Upper lobe of left lung (tissue), 6 donors: ENCODE data around the gene SORCS3. TPM values are rescaled to one million over a fixed set of nuclear protein-coding genes. Genes with fewer than 3 reads are reported as not detected.

Source experiments
- ATAC-seq, 2 donors: fragments of 200-7000 bp; cut with Tn5 transposase; one replicate each; pipeline ENCODE4 v1.9.1; 2022; ENCODE audit warnings: mild to moderate bottlenecking in 2 of 2, moderate library complexity in 2 of 2; ENCODE audit not compliant: low FRiP score in 2 of 2
- DNase-seq, 2 donors: peaks; one replicate each; pipeline ENCODE4 v3.0.0-alpha.2; 2019 to 2020
- H3K27ac ChIP-seq, 4 donors: fragments of 200-600 bp; sonication (generic); one replicate each; pipeline ENCODE4 v1.5.1; 2016 to 2019
- H3K27me3 ChIP-seq, 4 donors: fragments of 200-600 bp; sonication (generic); one replicate each; pipeline ENCODE4 v1.5.1; 2017 to 2019
- H3K36me3 ChIP-seq, 4 donors: fragments of 200-600 bp; sonication (generic); one replicate each; pipeline ENCODE4 v1.5.1; 2016 to 2019
- H3K4me1 ChIP-seq, 4 donors: fragments of 200-600 bp; sonication (generic); one replicate each; pipeline ENCODE4 v1.5.1; 2018 to 2019
- H3K4me3 ChIP-seq, 4 donors: fragments of 200-600 bp; sonication (generic); one replicate each; pipeline ENCODE4 v1.5.1; 2017 to 2019; ENCODE audit warnings: mild to moderate bottlenecking in 2 of 4, moderate library complexity in 1 of 4
- H3K9me3 ChIP-seq, 4 donors: fragments of 200-600 bp; sonication (generic); one replicate each; pipeline ENCODE4 v1.5.1; 2018 to 2019
- CTCF ChIP-seq, 6 experiments: fragments of 450-650 bp in 4 of 6; fragments of 200-600 bp in 2 of 6; sonication (generic) in 2 of 6; IDR thresholded peaks; one replicate each; pipeline ENCODE4 v1.5.1; 2016 to 2019; ENCODE audit warnings: antibody characterized with exemption in 6 of 6
- EP300 ChIP-seq, 4 donors: sonication (generic); formaldehyde crosslinking; IDR thresholded peaks; one replicate each; pipeline ENCODE4 v1.5.1; 2017; ENCODE audit warnings: antibody characterized with exemption in 4 of 4, control low read depth in 2 of 4
- POLR2A ChIP-seq, 4 donors: fragments of 450-650 bp; IDR thresholded peaks; one replicate each; pipeline ENCODE4 v1.5.1; 2016 to 2017; ENCODE audit warnings: antibody characterized with exemption in 4 of 4, mild to moderate bottlenecking in 2 of 4
- POLR2AphosphoS5 ChIP-seq, 2 donors: sonication (generic); formaldehyde crosslinking; IDR thresholded peaks; one replicate each; pipeline ENCODE4 v1.5.1; 2017; ENCODE audit warnings: antibody characterized with exemption in 2 of 2
- WGBS, 2 donors: methylation state at CpG; one replicate each; pipeline ENCODE4 v1.1.5; 2017 to 2018; 5-methylcytosine and 5-hydroxymethylcytosine counted together
- total RNA-seq, 6 donors: library from RNA; depleted of rRNA in 4 of 6; stranded (reverse); fragments of >200 nt in 4 of 6; gene quantifications; one replicate each; pipeline versions ENCODE4 v1.1.0 to v1.2.1, GENCODE V29; 2016 to 2021
- donor health status: DM: no; HTN: no; CAD: no; lungs with moderate emphysema.
- donor health status: DM: no; HTN: yes; CAD: no; lungs with severe emphysema.

SORCS3 gene
- total RNA-seq, 6 donors from 2014 or later, result not detected

- Histone ChIP-seq H3K9me3 (no peaks in the 10 kb centered on the region), H3K4me3 (no peak overlapping the region), H3K36me3 (no peaks in the 10 kb centered on the region), H3K27me3 (no peaks in the 10 kb centered on the region), H3K27ac (no peak overlapping the region), H3K4me1 (no peaks in the 10 kb centered on the region)
- ATAC-seq (no peak), DNase-seq (no peak)
- 82 to 85% methylated on average over 8 of the region's 8 CpGs for WGBS, 2 donors
- TF ChIP-seq EP300 (IDR thresholded peaks at IDR 0.05) (no peak), POLR2A (IDR thresholded peaks at IDR 0.05) (no peak)
Measured at GRCh38 chr10:105253515-105254212, 612.6 kb downstream of the SORCS3 start.

GRCh38 chr10:105258036-105258673 lies 617.1 kb downstream of the SORCS3 start:
- H3K27ac ChIP-seq, result no peak overlapping the region
- no peaks in the 10 kb centered on the region for H3K9me3 ChIP-seq
- TF ChIP-seq POLR2AphosphoS5 (IDR thresholded peaks at IDR 0.05) (no peak), EP300 (IDR thresholded peaks at IDR 0.05) (no peak), POLR2A (IDR thresholded peaks at IDR 0.05) (no peak), CTCF (IDR thresholded peaks at IDR 0.05) (no peak)
- no peak for DNase-seq
- 84 to 87% methylated on average over 3 of the region's 3 CpGs for WGBS, 2 donors
- ATAC-seq, result no peak
- H3K4me1 ChIP-seq, result no peaks in the 10 kb centered on the region
- no peaks in the 10 kb centered on the region for H3K36me3 ChIP-seq
- H3K27me3 ChIP-seq, result no peaks in the 10 kb centered on the region
- no peak overlapping the region for H3K4me3 ChIP-seq

- H3K9me3 ChIP-seq, result no peaks in the 10 kb centered on the region
- 66 to 77% methylated on average over 1 of the region's 1 CpG for WGBS, 2 donors
- DNase-seq, result no peak
- H3K4me3 ChIP-seq, result no peak overlapping the region
- TF ChIP-seq POLR2AphosphoS5 (IDR thresholded peaks at IDR 0.05) (no peak), EP300 (IDR thresholded peaks at IDR 0.05) (no peak), CTCF (IDR thresholded peaks at IDR 0.05) (no peak), POLR2A (IDR thresholded peaks at IDR 0.05) (no peak)
- no peak overlapping the region for H3K27ac ChIP-seq
- no peak for ATAC-seq
- H3K36me3 ChIP-seq, result no peaks in the 10 kb centered on the region
- H3K4me1 ChIP-seq, result no peaks in the 10 kb centered on the region
- H3K27me3 ChIP-seq, result no peaks in the 10 kb centered on the region
Measured at GRCh38 chr10:105258674-105259065, 617.6 kb downstream of the SORCS3 start.

GRCh38 chr10:105259201-105259600 lies 618.1 kb downstream of the SORCS3 start:
- TF ChIP-seq POLR2A (IDR thresholded peaks at IDR 0.05), result no peak
- no peak for TF ChIP-seq POLR2AphosphoS5 (IDR thresholded peaks at IDR 0.05)
- no peak for TF ChIP-seq EP300 (IDR thresholded peaks at IDR 0.05)
- TF ChIP-seq CTCF (IDR thresholded peaks at IDR 0.05), result no peak
- DNase-seq, result no peak
- Histone ChIP-seq H3K9me3 (no peaks in the 10 kb centered on the region), H3K4me1 (no peaks in the 10 kb centered on the region), H3K4me3 (no peak overlapping the region), H3K27me3 (no peaks in the 10 kb centered on the region), H3K36me3 (no peaks in the 10 kb centered on the region), H3K27ac (no peak overlapping the region)
- ATAC-seq, result no peak
- 70 to 72% methylated on average over 2 of the region's 2 CpGs for WGBS, 2 donors

GRCh38 chr10:105262666-105263065 lies 621.6 kb downstream of the SORCS3 start:
- no peak for ATAC-seq
- WGBS, 2 donors, result 76 to 84% methylated on average over 2 of the region's 2 CpGs
- DNase-seq, result no peak
- no peak overlapping the region for H3K27ac ChIP-seq
- TF ChIP-seq POLR2AphosphoS5 (IDR thresholded peaks at IDR 0.05) (no peak), CTCF (IDR thresholded peaks at IDR 0.05) (no peak), POLR2A (IDR thresholded peaks at IDR 0.05) (no peak), EP300 (IDR thresholded peaks at IDR 0.05) (no peak)
- no peaks in the 10 kb centered on the region for H3K27me3 ChIP-seq
- H3K36me3 ChIP-seq, result no peaks in the 10 kb centered on the region
- no peak overlapping the region for H3K4me3 ChIP-seq
- H3K9me3 ChIP-seq, result no peaks in the 10 kb centered on the region
- no peaks in the 10 kb centered on the region for H3K4me1 ChIP-seq
